GM12865 (cell line): ENCODE measurements around the gene BABAM1.

Source experiments
- DNase-seq: peaks from one replicate; pipeline ENCODE4 v3.0.0; 2010; ENCODE audit warnings: low read depth
- H3K4me3 ChIP-seq: 2 replicates; pipeline ENCODE4 v1.5.1; 2011; ENCODE audit warnings: mild to moderate bottlenecking, low read depth, low read length, control low read depth
- CTCF ChIP-seq: IDR thresholded peaks from 2 replicates; pipeline ENCODE4 v1.5.1; 2011; ENCODE audit warnings: low read length, control low read depth, low read depth, inconsistent platforms; ENCODE audit not compliant: insufficient read depth; ENCODE audit errors: missing control alignments

BABAM1 gene

GRCh38 chr19:17266975-17267788, at the start of gene BABAM1:
Gene BABAM1, plus strand, starts transcription at chr19:17267443. Its CDS starts 1,364 bp downstream, at chr19:17268807.
- peak within 1 kb of the TSS; percentile 95 for H3K4me3 ChIP-seq
- peak; percentile 100 for DNase-seq
- TF ChIP-seq CTCF = no peak

- TF ChIP-seq CTCF = no peak
- DNase-seq = no peak
- no peak overlapping the region for H3K4me3 ChIP-seq
These were observed 48.0 kb upstream of the BABAM1 start for GRCh38 chr19:17219286-17219685.

GRCh38 chr19:17220207-17220758, 47.0 kb upstream of the BABAM1 start:
- no peak overlapping the region for H3K4me3 ChIP-seq
- peak; percentile 4 for DNase-seq

GRCh38 chr19:17225053-17225452, 42.2 kb upstream of the BABAM1 start:
- no peak for TF ChIP-seq CTCF
- no peak for DNase-seq
- no peak overlapping the region for H3K4me3 ChIP-seq

More at GRCh38 chr19:17220207-17220758, 47.0 kb upstream of the BABAM1 start:
- TF ChIP-seq CTCF = no peak

GRCh38 chr19:17226002-17226933, 41.0 kb upstream of the BABAM1 start, which contains the start of gene OCEL1:
Gene OCEL1, plus strand, starts transcription at chr19:17226226. Its CDS starts 22 bp downstream, at chr19:17226248.
- peak within 1 kb of the TSS; percentile 76 for H3K4me3 ChIP-seq
- peak; percentile 99 for DNase-seq
- TF ChIP-seq CTCF = no peak

GRCh38 chr19:17227798-17228367, 39.4 kb upstream of the BABAM1 start:
- H3K4me3 ChIP-seq = no peak overlapping the region
- TF ChIP-seq CTCF = no peak

More at GRCh38 chr19:17227798-17228367, 39.4 kb upstream of the BABAM1 start:
- DNase-seq = no peak
